K562 (cell line): ENCODE results near the gene ZBTB25. TPM values are rescaled to one million over a fixed set of nuclear protein-coding genes. Genes with fewer than 3 reads are reported as not detected.

Experiments
- ARID1B ChIP-seq: fragments of 450-650 bp; IDR thresholded peaks from 2 replicates; pipeline ENCODE4 v1.6.1; 2016; ENCODE audit warnings: antibody characterized with exemption, mild to moderate bottlenecking, inconsistent platforms
- BACH1 ChIP-seq: fragments of 200-800 bp; sonication (Bioruptor generic); IDR thresholded peaks from 2 replicates; pipeline ENCODE4 v1.6.1; 2016; ENCODE audit warnings: missing genetic modification characterization, missing compliant biosample characterization
- FOXA1 ChIP-seq: fragments of 450-650 bp; IDR thresholded peaks from 2 replicates; pipeline ENCODE4 v1.6.1; 2016; ENCODE audit warnings: mild to moderate bottlenecking, borderline replicate concordance
- IRF1 ChIP-seq: sonication (generic); formaldehyde crosslinking; IDR thresholded peaks from 2 replicates; pipeline ENCODE4 v1.8.0; 2022; ENCODE audit warnings: missing genetic modification reagents, mild to moderate bottlenecking, borderline replicate concordance
- NONO ChIP-seq, 2 experiments: fragments of 200-400 bp in 1 of 2; fragments of 450-650 bp in 1 of 2; formaldehyde crosslinking in 1 of 2; IDR thresholded peaks; 2 replicates each; pipeline ENCODE4 v1.6.1; 2017; ENCODE audit warnings: low read depth in 2 of 2, mild to moderate bottlenecking in 2 of 2, moderate library complexity in 2 of 2, low read length in 1 of 2
- PRDM10 ChIP-seq: fragments of 450-650 bp; IDR thresholded peaks from 2 replicates; pipeline ENCODE4 v1.6.1; 2018; ENCODE audit not compliant: partially characterized antibody
- SIN3B ChIP-seq: fragments of 450-650 bp; IDR thresholded peaks from 2 replicates; pipeline ENCODE4 v1.6.1; 2017; ENCODE audit warnings: low read depth, mild to moderate bottlenecking, moderate library complexity
- polyA plus RNA-seq, 8 experiments: library from polyadenylated mRNA; depleted of rRNA in 4 of 8; stranded (reverse) in 5 of 8; unstranded in 3 of 8; fragments of >200 nt; fragmentation: Nextera tagmentation in 2 of 8; fragmentation: Illumina TruSeq in 1 of 8; extraction: Ambion mirVana in 2 of 8; extraction: Trizol in 1 of 8; gene quantifications; 2 replicates each; pipeline versions ENCODE4 v1.2.1 to v1.2.3, GENCODE V29; 2011 to 2014; ENCODE audit warnings: inconsistent platforms in 1 of 8, missing spikeins in 1 of 8
- total RNA-seq, 7 experiments: library from RNA; depleted of rRNA in 6 of 7; stranded (reverse); fragments of >200 nt in 6 of 7; fragmentation: Illumina TruSeq in 2 of 7; extraction: Trizol in 2 of 7; gene quantifications; 2 replicates each; pipeline versions ENCODE4 v1.2.1 to v1.2.3, GENCODE V29; 2011 to 2021; ENCODE audit warnings: low replicate concordance in 1 of 7
- TF ChIP-seq, protein P1 (sequence below), 2 experiments: fragments of 450-650 bp; IDR thresholded peaks; 2 replicates each; pipeline ENCODE4 v1.6.1; 2016; ENCODE audit warnings: mild to moderate bottlenecking in 2 of 2, borderline replicate concordance in 1 of 2, low read depth in 1 of 2, moderate library complexity in 1 of 2

The ZBTB25 gene
- total and polyA plus RNA-seq, 9 of the 15 experiments (the other 6 are each of a cell fraction or from before 2014, with no cell fraction given), result 0.61 to 3.9 (median 2.3) TPM

- TF ChIP-seq PRDM10 (peak; percentile 47), SIN3B (0 out of 2 replicates have a peak, but pooled peaks have one; percentile 19), NONO (IDR thresholded peaks at IDR 0.05; ENCODE audit: low read depth in 2 of 2, low read length in 1 of 2) (peak in 1 of 2 experiments; percentile 47; a peak in 1 of 4 replicates), IRF1 (CRISPR knock-in tag) (no peak), FOXA1 (no peak), ARID1B (no peak), BACH1 (tag) (no peak)
- TF ChIP-seq, protein P1, sequence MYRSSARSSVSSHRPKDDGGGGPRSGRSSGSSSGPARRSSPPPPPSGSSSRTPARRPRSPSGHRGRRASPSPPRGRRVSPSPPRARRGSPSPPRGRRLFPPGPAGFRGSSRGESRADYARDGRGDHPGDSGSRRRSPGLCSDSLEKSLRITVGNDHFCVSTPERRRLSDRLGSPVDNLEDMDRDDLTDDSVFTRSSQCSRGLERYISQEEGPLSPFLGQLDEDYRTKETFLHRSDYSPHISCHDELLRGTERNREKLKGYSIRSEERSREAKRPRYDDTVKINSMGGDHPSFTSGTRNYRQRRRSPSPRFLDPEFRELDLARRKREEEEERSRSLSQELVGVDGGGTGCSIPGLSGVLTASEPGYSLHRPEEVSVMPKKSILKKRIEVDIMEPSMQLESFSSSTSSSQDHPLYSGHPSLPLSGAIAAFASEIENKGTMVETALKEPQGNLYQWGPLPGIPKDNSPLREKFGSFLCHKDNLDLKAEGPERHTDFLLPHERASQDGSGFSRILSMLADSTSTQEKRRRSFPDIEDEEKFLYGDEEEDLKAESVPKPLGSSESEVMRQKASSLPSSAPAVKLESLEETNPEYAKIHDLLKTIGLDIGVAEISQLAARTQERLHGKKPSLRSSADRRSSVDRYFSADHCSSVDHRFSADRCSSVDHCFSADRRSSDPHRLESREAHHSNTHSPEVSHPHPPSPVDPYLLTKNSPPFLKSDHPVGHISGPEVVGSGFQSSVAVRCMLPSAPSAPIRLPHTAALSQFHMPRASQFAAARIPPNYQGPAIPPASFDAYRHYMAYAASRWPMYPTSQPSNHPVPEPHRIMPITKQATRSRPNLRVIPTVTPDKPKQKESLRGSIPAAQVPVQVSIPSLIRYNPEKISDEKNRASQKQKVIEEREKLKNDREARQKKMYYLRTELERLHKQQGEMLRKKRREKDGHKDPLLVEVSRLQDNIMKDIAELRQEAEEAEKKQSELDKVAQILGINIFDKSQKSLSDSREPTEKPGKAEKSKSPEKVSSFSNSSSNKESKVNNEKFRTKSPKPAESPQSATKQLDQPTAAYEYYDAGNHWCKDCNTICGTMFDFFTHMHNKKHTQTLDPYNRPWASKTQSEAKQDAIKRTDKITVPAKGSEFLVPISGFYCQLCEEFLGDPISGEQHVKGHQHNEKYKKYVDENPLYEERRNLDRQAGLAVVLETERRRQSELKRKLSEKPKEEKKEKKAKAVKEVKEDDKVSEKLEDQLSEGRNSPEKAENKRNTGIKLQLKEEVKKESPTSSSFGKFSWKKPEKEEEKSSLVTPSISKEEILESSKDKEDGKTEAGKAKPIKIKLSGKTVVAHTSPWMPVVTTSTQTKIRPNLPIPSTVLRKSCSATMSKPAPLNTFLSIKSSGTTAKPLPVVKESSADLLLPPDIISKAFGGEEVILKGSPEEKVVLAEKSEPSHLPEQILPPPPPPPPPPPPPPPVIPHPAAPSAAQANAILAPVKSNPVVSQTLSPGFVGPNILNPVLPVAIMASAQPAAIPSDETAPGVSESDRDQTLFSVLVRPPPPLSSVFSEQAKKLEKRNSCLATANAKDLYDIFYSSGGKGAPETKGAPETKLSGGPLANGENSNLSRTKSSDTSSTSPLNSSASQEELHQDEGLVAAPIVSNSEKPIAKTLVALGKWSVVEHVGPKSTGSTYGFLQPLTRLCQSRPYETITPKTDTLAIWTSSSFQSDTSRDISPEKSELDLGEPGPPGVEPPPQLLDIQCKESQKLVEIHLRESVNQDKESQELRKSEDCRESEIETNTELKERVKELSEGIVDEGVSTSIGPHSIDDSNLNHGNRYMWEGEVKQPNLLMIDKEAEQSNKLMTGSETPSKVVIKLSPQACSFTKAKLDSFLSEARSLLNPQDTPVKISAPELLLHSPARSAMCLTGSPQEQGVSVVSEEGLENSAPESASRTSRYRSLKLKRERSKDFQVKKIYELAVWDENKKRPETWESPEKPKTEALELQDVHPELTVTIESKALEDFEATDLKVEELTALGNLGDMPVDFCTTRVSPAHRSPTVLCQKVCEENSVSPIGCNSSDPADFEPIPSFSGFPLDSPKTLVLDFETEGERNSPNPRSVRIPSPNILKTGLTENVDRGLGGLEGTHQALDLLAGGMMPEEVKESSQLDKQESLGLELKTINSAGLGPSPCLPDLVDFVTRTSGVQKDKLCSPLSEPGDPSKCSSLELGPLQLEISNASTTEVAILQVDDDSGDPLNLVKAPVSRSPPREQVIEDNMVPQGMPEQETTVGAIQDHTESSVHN (IDR thresholded peaks at IDR 0.05; ENCODE audit: borderline replicate concordance in 1 of 2, low read depth in 1 of 2), result no peak
Observed at GRCh38 chr14:64503434-64504309, at the start of gene ZBTB25 (continued).
